ENCODE results near the gene GATA2. TPM values are rescaled to one million over a fixed set of nuclear protein-coding genes. Genes with fewer than 3 reads are reported as not detected.

The GATA2 gene
- total and polyA plus RNA-seq, 2 of the 13 experiments (the other 11 are each of a cell fraction or from before 2014, with no cell fraction given): 3.5 to 6.2 TPM

DNA sequence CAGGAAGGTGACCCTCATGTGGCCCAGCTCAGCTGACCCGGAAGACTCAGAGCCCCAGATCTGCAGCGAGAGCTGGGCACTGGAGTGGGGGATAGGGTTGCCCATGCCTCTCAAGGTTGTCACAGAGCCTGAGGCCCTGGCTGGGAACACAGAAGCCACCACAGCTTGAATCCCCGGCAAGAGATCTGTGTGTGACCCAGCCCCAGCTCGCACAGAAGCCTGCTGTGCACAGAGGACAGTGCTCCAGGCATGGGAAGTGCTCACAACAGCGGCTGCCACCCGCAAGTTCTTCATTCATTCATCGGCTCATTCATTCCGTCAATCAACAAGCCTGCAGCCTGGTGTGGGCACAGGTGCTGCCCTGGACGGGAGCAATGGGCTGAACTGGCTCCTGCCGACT is 62.7 kb downstream of the GATA2 start:
- in situ Hi-C loops (cut with HindIII; ENCODE audit: extremely low pct_ligation_motif_present, low pct_unique_long_range_greater_than_20kb) (no loop called here), intact Hi-C loops (cut with micrococcal nuclease; ENCODE audit: unreplicated experiment) (no loop called here)
- ATAC-seq: no peak
- Histone ChIP-seq H3K9me3 (ENCODE audit: low read length) (no peaks in the 10 kb centered on the region), H2AFZ (ENCODE audit: low read length) (no peak overlapping the region), H3K27ac (ENCODE audit: extremely low read length, insufficient read depth, low read length) (no peak overlapping the region), H3K4me2 (ENCODE audit: low read depth, low read length) (no peak overlapping the region), H3K36me3 (replicated peaks in 1 of 2; ENCODE audit: control insufficient read depth in 1 of 2, insufficient read depth in 2 of 2, low read length in 2 of 2) (no peaks in the 10 kb centered on the region), H3K4me1 (ENCODE audit: insufficient read depth, low read length) (peaks cover 22% of the 10 kb centered on the region; the same call in 1 of the 2 replicates), H3K27me3 (ENCODE audit: control insufficient read depth in 1 of 2, insufficient read depth in 2 of 2, low read length in 2 of 2) (peaks cover 18 to 65% of the 10 kb centered on the region in 2 experiments), H4K20me1 (ENCODE audit: insufficient read depth, low read length) (no peaks in the 10 kb centered on the region), H3K4me3 (replicated peaks in 1 of 3; ENCODE audit: insufficient read depth in 1 of 3, low read depth in 2 of 3, low read length in 3 of 3) (no peak overlapping the region), H3K79me2 (ENCODE audit: insufficient read depth, low read length) (no peaks in the 10 kb centered on the region), H3K9ac (ENCODE audit: insufficient read depth, low read depth, low read length) (no peak overlapping the region)
- FAIRE-seq: no peak
- POLR2A ChIA-PET: no interaction called here
- CTCF ChIA-PET (ENCODE audit: low intra/inter-chr PET ratio, low total read pairs): no interaction called here
- WGBS (ENCODE audit: low lambda C conversion rate): 33% methylated on average over 3 of the region's 10 CpGs
- no TSS peak for BruUV-seq (replicated peaks)
- DNase-seq (ENCODE audit: low spot score): no peak
- TF ChIP-seq ZNF12 (CRISPR knock-in tag; IDR thresholded peaks at IDR 0.05): no peak
- no peak for TF ChIP-seq ZBTB21 (CRISPR knock-in tag; IDR thresholded peaks at IDR 0.05)
- no peak for TF ChIP-seq ZNF552 (CRISPR knock-in tag; IDR thresholded peaks at IDR 0.05; ENCODE audit: borderline replicate concordance)
- peak; percentile 50; the same call in 1 of the 2 replicates for TF ChIP-seq ZNF263 (CRISPR knock-in tag; IDR thresholded peaks at IDR 0.05)

DNA sequence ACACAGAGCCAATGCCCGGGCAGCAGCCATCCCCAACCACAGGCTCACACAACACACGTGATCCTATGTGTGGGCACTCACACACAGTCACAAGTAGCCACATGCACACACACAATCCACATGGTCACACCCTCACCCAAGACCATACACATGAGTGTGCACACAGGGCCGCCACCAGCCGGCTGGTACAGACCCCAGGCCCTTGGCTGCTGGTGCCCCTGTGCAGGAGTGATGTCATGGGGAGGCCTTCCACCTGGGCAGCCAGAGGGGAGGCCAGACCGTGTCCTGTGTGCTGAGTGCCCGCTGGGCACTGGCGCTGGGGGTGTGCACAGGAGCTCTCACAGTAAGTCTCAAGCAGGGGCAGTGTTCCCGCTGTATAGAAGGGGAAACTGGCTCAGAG is 63.2 kb downstream of the GATA2 start:
- BruUV-seq (replicated peaks): no TSS peak
- Histone ChIP-seq H4K20me1 (ENCODE audit: insufficient read depth, low read length) (no peaks in the 10 kb centered on the region), H3K4me2 (ENCODE audit: low read depth, low read length) (no peak overlapping the region), H3K9me3 (ENCODE audit: low read length) (no peaks in the 10 kb centered on the region), H3K4me1 (ENCODE audit: insufficient read depth, low read length) (peaks cover 22% of the 10 kb centered on the region; the same call in 1 of the 2 replicates), H3K27me3 (ENCODE audit: control insufficient read depth in 1 of 2, insufficient read depth in 2 of 2, low read length in 2 of 2) (peaks cover 18 to 60% of the 10 kb centered on the region in 2 experiments), H3K36me3 (replicated peaks in 1 of 2; ENCODE audit: control insufficient read depth in 1 of 2, insufficient read depth in 2 of 2, low read length in 2 of 2) (no peaks in the 10 kb centered on the region), H3K9ac (ENCODE audit: insufficient read depth, low read depth, low read length) (no peak overlapping the region), H3K4me3 (replicated peaks in 1 of 3; ENCODE audit: insufficient read depth in 1 of 3, low read depth in 2 of 3, low read length in 3 of 3) (no peak overlapping the region), H3K79me2 (ENCODE audit: insufficient read depth, low read length) (no peaks in the 10 kb centered on the region), H2AFZ (ENCODE audit: low read length) (no peak overlapping the region), H3K27ac (ENCODE audit: extremely low read length, insufficient read depth, low read length) (no peak overlapping the region)
- intact Hi-C loops (cut with micrococcal nuclease; ENCODE audit: unreplicated experiment): loop anchor here (5.0 to 10.0 kb wide), 3 partner anchors 107 to 257 kb away; no protein-coding TSS in a partner anchor
- DNase-seq (ENCODE audit: low spot score) (no peak), ATAC-seq (no peak), FAIRE-seq (no peak)
- in situ Hi-C loops (cut with HindIII; ENCODE audit: extremely low pct_ligation_motif_present, low pct_unique_long_range_greater_than_20kb): loop anchor here (5.0 kb wide), 1 partner anchor 58 kb away; no protein-coding TSS in a partner anchor
- 40% methylated on average over 2 of the region's 8 CpGs for WGBS (ENCODE audit: low lambda C conversion rate)
- TF ChIP-seq, protein P1, sequence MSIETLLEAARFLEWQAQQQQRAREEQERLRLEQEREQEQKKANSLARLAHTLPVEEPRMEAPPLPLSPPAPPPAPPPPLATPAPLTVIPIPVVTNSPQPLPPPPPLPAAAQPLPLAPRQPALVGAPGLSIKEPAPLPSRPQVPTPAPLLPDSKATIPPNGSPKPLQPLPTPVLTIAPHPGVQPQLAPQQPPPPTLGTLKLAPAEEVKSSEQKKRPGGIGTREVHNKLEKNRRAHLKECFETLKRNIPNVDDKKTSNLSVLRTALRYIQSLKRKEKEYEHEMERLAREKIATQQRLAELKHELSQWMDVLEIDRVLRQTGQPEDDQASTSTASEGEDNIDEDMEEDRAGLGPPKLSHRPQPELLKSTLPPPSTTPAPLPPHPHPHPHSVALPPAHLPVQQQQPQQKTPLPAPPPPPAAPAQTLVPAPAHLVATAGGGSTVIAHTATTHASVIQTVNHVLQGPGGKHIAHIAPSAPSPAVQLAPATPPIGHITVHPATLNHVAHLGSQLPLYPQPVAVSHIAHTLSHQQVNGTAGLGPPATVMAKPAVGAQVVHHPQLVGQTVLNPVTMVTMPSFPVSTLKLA (IDR thresholded peaks at IDR 0.05): peak; percentile 85
- TF ChIP-seq ZNF30 (CRISPR knock-in tag; IDR thresholded peaks at IDR 0.05): no peak
- peak; percentile 68; the same call in 1 of the 2 replicates for TF ChIP-seq ZNF768 (CRISPR knock-in tag; IDR thresholded peaks at IDR 0.05)
- CTCF ChIA-PET (ENCODE audit: low intra/inter-chr PET ratio, low total read pairs): no interaction called here
- POLR2A ChIA-PET: no interaction called here

Other genes starting within 250 kb of the GATA2 start
- gene DNAJB8, start 26.3 kb downstream of the GATA2 start, total RNA-seq (2016; rRNA removed; fragmentation: Illumina TruSeq; extraction: Trizol): not detected in 2 replicates
- gene DNAJB8, start 26.3 kb downstream of the GATA2 start, polyA plus RNA-seq (2011; rRNA removed): not detected in 2 replicates
- gene RPN1, start 157.6 kb upstream of the GATA2 start, total RNA-seq (2016; rRNA removed; fragmentation: Illumina TruSeq; extraction: Trizol): 158 and 342 TPM in 2 replicates
- gene RPN1, start 157.6 kb upstream of the GATA2 start, polyA plus RNA-seq (2011; rRNA removed): 243 and 290 TPM in 2 replicates
- gene RAB7A, start 233.0 kb upstream of the GATA2 start, total RNA-seq (2016; rRNA removed; fragmentation: Illumina TruSeq; extraction: Trizol): 26.5 and 49.0 TPM in 2 replicates
- gene RAB7A, start 233.0 kb upstream of the GATA2 start, polyA plus RNA-seq (2011; rRNA removed): 151 and 182 TPM in 2 replicates